ENCODE data around the gene IMMP2L. TPM values are rescaled to one million over a fixed set of nuclear protein-coding genes. Genes with fewer than 3 reads are reported as not detected.

IMMP2L gene
- total RNA-seq, 4 donors from 2014 or later, result 12.0 to 22.2 (median 17.5) TPM

DNA sequence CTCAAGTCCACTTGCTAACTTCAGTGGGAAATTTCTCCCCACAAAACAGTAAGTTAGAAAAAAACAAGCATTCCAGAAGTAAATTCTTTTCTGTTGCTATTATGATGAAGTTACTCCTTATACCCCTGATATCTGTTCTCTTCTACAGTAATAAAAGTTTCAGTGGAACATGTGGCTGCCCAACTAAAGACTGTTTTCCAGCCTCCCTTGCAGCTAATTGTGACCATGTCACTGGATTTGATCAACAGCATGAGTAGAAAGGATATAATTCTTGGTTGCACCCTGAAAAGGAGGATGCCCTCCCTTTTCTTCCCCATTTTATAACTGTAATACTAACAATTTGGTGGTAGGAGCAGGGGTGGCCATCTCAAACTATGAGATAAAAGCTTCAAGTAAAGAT, 40.6 kb downstream of the IMMP2L start:
- no peaks in the 10 kb centered on the region for H3K36me3 ChIP-seq
- H3K9me3 ChIP-seq, result peaks cover 0 to 11% (median 5%) of the 10 kb centered on the region in 4 donors
- no peak for DNase-seq (ENCODE audit: extremely low spot score)
- H3K27me3 ChIP-seq, result no peaks in the 10 kb centered on the region
- TF ChIP-seq POLR2AphosphoS5 (IDR thresholded peaks at IDR 0.05) (no peak), EP300 (IDR thresholded peaks at IDR 0.05) (no peak)
- TF ChIP-seq, protein P1, sequence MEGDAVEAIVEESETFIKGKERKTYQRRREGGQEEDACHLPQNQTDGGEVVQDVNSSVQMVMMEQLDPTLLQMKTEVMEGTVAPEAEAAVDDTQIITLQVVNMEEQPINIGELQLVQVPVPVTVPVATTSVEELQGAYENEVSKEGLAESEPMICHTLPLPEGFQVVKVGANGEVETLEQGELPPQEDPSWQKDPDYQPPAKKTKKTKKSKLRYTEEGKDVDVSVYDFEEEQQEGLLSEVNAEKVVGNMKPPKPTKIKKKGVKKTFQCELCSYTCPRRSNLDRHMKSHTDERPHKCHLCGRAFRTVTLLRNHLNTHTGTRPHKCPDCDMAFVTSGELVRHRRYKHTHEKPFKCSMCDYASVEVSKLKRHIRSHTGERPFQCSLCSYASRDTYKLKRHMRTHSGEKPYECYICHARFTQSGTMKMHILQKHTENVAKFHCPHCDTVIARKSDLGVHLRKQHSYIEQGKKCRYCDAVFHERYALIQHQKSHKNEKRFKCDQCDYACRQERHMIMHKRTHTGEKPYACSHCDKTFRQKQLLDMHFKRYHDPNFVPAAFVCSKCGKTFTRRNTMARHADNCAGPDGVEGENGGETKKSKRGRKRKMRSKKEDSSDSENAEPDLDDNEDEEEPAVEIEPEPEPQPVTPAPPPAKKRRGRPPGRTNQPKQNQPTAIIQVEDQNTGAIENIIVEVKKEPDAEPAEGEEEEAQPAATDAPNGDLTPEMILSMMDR (IDR thresholded peaks at IDR 0.05), result no peak
- H3K4me1 ChIP-seq, result peaks cover 0 to 10% (median 5%) of the 10 kb centered on the region in 4 donors
- no peak overlapping the region for H3K4me3 ChIP-seq
- intact Hi-C loops (cut with DNase I), result no loop called here
- H3K27ac ChIP-seq (replicated peaks in 1 of 4), result no peak overlapping the region

DNA sequence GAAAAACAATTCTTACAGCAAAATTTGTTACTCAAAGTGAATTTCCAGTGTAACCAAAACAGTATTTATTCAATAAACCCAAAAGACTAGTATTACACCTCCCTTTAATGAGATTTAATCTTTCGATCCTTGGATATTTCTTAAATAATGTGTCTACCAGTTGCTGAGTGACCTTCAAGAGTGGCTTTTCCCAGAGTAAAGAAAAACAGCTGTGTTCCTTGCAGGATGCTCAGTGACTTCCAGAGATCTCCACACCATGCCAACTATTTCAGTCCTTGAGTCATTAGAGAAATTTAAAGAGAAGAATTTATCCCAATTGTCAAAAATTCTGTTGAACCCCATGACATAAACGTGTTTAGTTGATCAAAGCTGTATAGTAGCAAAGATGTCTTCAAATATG, 44.0 kb downstream of the IMMP2L start:
- Histone ChIP-seq H3K4me3 (no peak overlapping the region), H3K9me3 (peaks cover 0 to 11% (median 5%) of the 10 kb centered on the region in 4 donors), H3K4me1 (peaks cover 0 to 10% (median 5%) of the 10 kb centered on the region in 4 donors), H3K27ac (replicated peaks in 1 of 4) (no peak overlapping the region), H3K27me3 (no peaks in the 10 kb centered on the region), H3K36me3 (no peaks in the 10 kb centered on the region)
- no peak for DNase-seq (ENCODE audit: extremely low spot score)
- intact Hi-C loops (cut with DNase I), result no loop called here
- WGBS, result 69% methylated on average over 2 of the region's 2 CpGs
- no peak for TF ChIP-seq POLR2A (IDR thresholded peaks at IDR 0.05; ENCODE audit: low read depth)

DNA sequence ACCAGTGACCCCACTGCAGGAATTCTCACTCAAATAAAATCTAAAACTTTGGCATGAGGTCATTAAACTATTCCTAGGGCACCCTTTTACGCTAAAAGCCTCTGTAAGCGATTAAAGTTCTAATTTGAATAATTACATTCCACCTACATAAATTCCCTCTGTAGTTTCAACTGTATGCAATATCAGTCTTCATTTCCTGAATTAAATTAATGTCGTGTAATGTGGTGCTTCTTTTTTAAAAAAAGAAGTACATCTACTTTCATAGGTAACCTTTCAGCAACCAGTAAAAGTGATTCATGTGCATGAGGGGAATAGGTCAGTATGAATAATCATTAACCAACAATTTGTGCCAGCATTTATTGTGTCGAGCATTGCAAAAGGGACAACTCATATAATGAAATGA, 44.7 kb downstream of the IMMP2L start:
- DNase-seq (ENCODE audit: extremely low spot score), result no peak
- intact Hi-C loops (cut with DNase I), result no loop called here
- peaks cover 0 to 10% (median 5%) of the 10 kb centered on the region in 4 donors for H3K4me1 ChIP-seq
- TF ChIP-seq EP300 (IDR thresholded peaks at IDR 0.05) (no peak), POLR2AphosphoS5 (IDR thresholded peaks at IDR 0.05) (no peak), POLR2A (IDR thresholded peaks at IDR 0.05; ENCODE audit: low read depth) (no peak)
- TF ChIP-seq, protein P1 (IDR thresholded peaks at IDR 0.05), result no peak
- H3K36me3 ChIP-seq, result no peaks in the 10 kb centered on the region
- 92% methylated on average over 4 of the region's 4 CpGs for WGBS
- H3K9me3 ChIP-seq, result peaks cover 0 to 10% (median 5%) of the 10 kb centered on the region in 4 donors
- H3K4me3 ChIP-seq, result no peak overlapping the region
- no peaks in the 10 kb centered on the region for H3K27me3 ChIP-seq
- H3K27ac ChIP-seq (replicated peaks in 1 of 4), result no peak overlapping the region

DNA sequence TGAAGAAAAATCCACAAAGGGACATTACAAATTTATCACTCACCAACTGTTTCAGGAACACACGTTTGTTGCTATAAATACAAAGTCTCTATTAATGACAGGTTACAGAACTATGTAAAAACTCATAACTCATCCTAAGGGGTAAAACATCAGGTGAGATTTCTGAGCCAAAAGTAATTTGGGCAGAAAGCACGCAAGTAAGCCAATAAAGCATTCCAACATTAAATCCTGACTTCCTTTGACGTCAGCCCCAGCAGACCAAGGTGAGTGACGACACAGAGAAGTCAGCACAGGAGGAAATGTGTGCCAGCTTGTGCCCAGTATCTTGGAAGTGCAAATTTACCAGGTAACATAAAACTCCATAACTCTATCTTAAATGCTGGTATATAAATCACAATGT, 45.7 kb downstream of the IMMP2L start:
- Histone ChIP-seq H3K27ac (replicated peaks in 1 of 4) (no peak overlapping the region), H3K4me1 (peaks cover 0 to 10% (median 5%) of the 10 kb centered on the region in 4 donors), H3K4me3 (no peak overlapping the region), H3K27me3 (no peaks in the 10 kb centered on the region), H3K36me3 (no peaks in the 10 kb centered on the region), H3K9me3 (peaks cover 0 to 2% (median under 1%) of the 10 kb centered on the region in 4 donors)
- WGBS, result 66% methylated on average over 4 of the region's 4 CpGs
- TF ChIP-seq, protein P1 (IDR thresholded peaks at IDR 0.05), result no peak
- TF ChIP-seq POLR2AphosphoS5 (IDR thresholded peaks at IDR 0.05) (no peak), POLR2A (IDR thresholded peaks at IDR 0.05; ENCODE audit: low read depth) (no peak), EP300 (IDR thresholded peaks at IDR 0.05) (no peak)
- intact Hi-C loops (cut with DNase I), result no loop called here
- no peak for DNase-seq (ENCODE audit: extremely low spot score)

DNA sequence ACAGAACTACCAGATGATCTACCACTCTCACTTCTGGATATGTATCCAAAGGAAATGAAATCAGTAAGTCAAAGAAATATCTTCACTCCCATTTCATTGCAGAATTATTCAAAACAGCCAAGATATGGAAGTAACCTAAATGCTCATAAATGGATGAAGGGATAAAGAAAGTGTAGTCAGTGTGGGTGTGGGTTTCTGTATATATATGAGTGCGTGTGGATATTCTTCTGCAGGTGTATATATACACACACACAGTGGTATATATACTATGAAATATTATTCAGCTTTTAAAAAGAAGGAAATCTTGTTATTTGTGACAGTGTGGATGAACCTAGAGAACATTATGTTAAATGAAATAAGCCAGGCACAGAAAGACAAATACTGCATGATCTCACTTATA, 48.7 kb downstream of the IMMP2L start:
- Histone ChIP-seq H3K36me3 (no peaks in the 10 kb centered on the region), H3K9me3 (no peaks in the 10 kb centered on the region), H3K4me1 (peaks cover 0 to under 1% (median 0%) of the 10 kb centered on the region in 4 donors), H3K27ac (replicated peaks in 1 of 4) (no peak overlapping the region), H3K4me3 (no peak overlapping the region), H3K27me3 (no peaks in the 10 kb centered on the region)
- no peak for TF ChIP-seq POLR2AphosphoS5 (IDR thresholded peaks at IDR 0.05)
- TF ChIP-seq EP300 (IDR thresholded peaks at IDR 0.05), result no peak
- no peak for TF ChIP-seq POLR2A (IDR thresholded peaks at IDR 0.05; ENCODE audit: low read depth)
- TF ChIP-seq, protein P1 (IDR thresholded peaks at IDR 0.05), result no peak
- no peak for DNase-seq (ENCODE audit: extremely low spot score)
- intact Hi-C loops (cut with DNase I), result no loop called here
- 86% methylated on average over 1 of the region's 1 CpG for WGBS

All from esophagus muscularis mucosa (tissue), 4 donors.